ENCODE measurements around the gene LPCAT4.
"Not testable (repeated sequence)": the region's sequence is repeated elsewhere in the genome, so short reads cannot be mapped to it uniquely, and the experiment has no call there.

The LPCAT4 gene

GRCh38 chr15:34362047-34362773 lies 4.8 kb downstream of the LPCAT4 start:
- DNase-seq: no peak

- no peak for DNase-seq
Observed at GRCh38 chr15:34361278-34361677, 5.7 kb downstream of the LPCAT4 start.

- DNase-seq: no peak
Observed at GRCh38 chr15:34360298-34360697, 6.7 kb downstream of the LPCAT4 start.

- no peak for DNase-seq
Observed at GRCh38 chr15:34359416-34359815, 7.6 kb downstream of the LPCAT4 start.

GRCh38 chr15:34358948-34359347 lies 8.0 kb downstream of the LPCAT4 start:
- DNase-seq: no peak

GRCh38 chr15:34358367-34358766 lies 8.6 kb downstream of the LPCAT4 start:
- peak; percentile 70 for DNase-seq

- DNase-seq: no peak
Observed at GRCh38 chr15:34357653-34358052, 9.3 kb downstream of the LPCAT4 start.

GRCh38 chr15:34355241-34355640 lies 11.8 kb downstream of the LPCAT4 start:
- no peak for DNase-seq

- DNase-seq: no peak
Observed at GRCh38 chr15:34354286-34354685, 12.7 kb downstream of the LPCAT4 start.

- no peak for DNase-seq
Observed at GRCh38 chr15:34353627-34354026, 13.4 kb downstream of the LPCAT4 start.

GRCh38 chr15:34352996-34353395 lies 14.0 kb downstream of the LPCAT4 start:
- DNase-seq: not testable (repeated sequence)

- DNase-seq: no peak
Observed at GRCh38 chr15:34349769-34350168, 17.2 kb downstream of the LPCAT4 start.

GRCh38 chr15:34348735-34349300 lies 18.2 kb downstream of the LPCAT4 start:
- DNase-seq: no peak

GRCh38 chr15:34347951-34348638 lies 18.9 kb downstream of the LPCAT4 start:
- no peak for DNase-seq

GRCh38 chr15:34342737-34343575 lies 24.0 kb downstream of the LPCAT4 start, which contains the start of the genes NOP10 and NUTM1:
NOP10 (minus strand) TSS chr15:34343136; CDS start chr15:34343073, 63 bp downstream.
NUTM1 (plus strand) TSS chr15:34343315; CDS start chr15:34343697, 382 bp downstream.
- DNase-seq: peak; percentile 95

GRCh38 chr15:34342213-34342736 lies 24.7 kb downstream of the LPCAT4 start:
- peak; percentile 17 for DNase-seq

- DNase-seq: no peak
Observed at GRCh38 chr15:34341381-34342212, 25.4 kb downstream of the LPCAT4 start.

- no peak for DNase-seq
Observed at GRCh38 chr15:34339946-34340345, 27.1 kb downstream of the LPCAT4 start.

GRCh38 chr15:34338347-34338746 lies 28.6 kb downstream of the LPCAT4 start:
- no peak for DNase-seq

- peak; percentile 95 for DNase-seq
Observed at GRCh38 chr15:34337557-34338306, 29.3 kb downstream of the LPCAT4 start, which contains the start of gene SLC12A6. SLC12A6 (minus strand) TSS chr15:34337781; CDS start chr15:34336680, 1,101 bp downstream.

Measured in NCI-H69 (cell line).